ENCODE data around the gene ZNF804B.

DNA sequence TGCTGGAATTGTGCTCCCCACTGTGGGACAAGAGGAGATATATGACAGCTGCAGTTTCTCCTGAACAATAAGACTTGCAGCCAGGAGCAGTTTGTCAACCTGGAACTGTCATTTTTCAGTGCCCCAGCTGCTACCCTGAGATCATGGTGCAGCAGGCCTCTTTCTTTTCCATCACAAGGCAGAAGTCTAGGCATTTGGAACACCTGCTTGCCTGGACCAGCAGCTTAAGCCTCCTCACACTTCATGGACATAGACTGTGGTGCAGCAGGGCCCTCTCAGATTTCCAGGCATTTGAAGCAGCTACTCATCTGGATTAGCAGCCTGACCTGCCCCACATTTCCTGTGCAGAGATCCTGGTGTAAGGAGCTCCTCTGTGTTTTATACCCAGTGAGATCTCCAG lies 486.7 kb downstream of the ZNF804B start:
- TF ChIP-seq, protein P1, sequence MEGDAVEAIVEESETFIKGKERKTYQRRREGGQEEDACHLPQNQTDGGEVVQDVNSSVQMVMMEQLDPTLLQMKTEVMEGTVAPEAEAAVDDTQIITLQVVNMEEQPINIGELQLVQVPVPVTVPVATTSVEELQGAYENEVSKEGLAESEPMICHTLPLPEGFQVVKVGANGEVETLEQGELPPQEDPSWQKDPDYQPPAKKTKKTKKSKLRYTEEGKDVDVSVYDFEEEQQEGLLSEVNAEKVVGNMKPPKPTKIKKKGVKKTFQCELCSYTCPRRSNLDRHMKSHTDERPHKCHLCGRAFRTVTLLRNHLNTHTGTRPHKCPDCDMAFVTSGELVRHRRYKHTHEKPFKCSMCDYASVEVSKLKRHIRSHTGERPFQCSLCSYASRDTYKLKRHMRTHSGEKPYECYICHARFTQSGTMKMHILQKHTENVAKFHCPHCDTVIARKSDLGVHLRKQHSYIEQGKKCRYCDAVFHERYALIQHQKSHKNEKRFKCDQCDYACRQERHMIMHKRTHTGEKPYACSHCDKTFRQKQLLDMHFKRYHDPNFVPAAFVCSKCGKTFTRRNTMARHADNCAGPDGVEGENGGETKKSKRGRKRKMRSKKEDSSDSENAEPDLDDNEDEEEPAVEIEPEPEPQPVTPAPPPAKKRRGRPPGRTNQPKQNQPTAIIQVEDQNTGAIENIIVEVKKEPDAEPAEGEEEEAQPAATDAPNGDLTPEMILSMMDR (IDR thresholded peaks at IDR 0.05; ENCODE audit: borderline replicate concordance, extremely low read depth, low read length, poor library complexity, severe bottlenecking): no peak
- no peak for TF ChIP-seq EZH2 (IDR thresholded peaks at IDR 0.05; ENCODE audit: borderline replicate concordance, low read depth, low read length, severe bottlenecking)

Data from DND-41 (cell line).